DMS114 treated with DMSO at 0.1 percent for 48 hours (cell line): ENCODE data around the gene MYLK4.

Experiments used
- DNase-seq: peaks from one replicate; lab custom pipeline; 2025; ENCODE audit not compliant: unreplicated experiment; lab: John Stamatoyannopoulos, UW

The MYLK4 gene

DNA sequence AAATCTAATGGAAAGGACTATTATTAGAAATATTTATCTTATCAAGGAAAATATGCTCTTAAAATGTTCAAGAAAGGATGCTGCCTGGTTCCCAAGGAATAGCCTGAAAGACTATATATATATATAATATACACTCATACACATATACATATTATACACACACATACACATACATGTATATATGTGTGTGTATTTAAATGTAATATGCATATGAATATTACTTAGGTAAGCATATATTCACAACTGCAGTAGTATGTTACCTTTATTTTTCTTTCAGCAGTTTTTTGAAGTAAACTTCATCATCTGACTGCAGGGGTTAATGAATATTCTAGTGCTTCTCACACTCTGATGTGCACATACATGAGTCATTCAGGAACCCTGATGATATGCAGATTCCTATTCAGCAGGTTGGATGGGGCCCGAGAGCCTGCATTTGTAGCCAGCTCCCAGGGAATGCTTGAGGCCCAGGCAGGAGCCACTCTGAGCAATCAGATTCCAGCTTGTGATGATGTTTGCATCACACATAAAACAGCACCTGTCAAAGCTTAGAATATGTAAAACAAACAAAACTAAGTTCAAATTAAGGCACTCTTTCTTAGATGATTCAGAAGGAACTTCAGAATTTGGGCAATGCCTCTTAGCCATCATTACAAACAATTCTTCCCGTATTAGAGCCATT, 16.1 kb downstream of the MYLK4 start:
- no peak for DNase-seq

DNA sequence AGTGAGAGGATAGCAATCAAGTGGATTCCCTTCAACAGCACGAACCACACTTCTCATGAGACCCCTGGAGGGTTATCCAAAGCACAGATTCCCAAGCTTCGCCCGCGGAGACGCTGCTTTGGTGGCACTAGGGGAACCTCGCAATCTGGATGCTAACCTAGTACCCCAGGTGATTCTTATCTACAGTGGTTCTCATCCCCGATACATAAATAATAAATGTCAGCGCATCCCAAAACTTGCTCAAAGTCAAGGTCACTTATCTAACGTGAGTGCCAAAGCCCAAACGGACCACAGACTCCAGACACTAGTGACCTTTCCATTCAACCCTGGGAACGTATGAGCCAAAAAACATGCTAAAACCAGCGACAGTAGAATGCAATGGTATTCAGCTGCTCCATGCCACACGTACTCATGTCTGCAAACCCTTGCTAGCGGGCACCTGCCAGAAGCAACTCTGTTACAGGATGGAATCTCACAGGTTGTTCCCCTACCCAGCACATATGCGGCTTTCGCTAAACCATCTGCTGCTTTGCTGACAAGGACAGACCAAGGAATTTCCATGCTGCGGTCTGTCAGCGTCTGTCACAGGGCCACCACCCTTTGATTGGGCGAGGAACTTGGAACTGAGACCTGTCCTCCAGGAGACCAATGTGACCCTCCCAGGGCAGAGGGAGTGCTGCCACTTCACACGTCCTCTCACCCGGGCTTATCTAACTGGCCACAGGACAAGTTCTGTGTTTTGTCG, 16.8 kb downstream of the MYLK4 start:
- no peak for DNase-seq

DNA sequence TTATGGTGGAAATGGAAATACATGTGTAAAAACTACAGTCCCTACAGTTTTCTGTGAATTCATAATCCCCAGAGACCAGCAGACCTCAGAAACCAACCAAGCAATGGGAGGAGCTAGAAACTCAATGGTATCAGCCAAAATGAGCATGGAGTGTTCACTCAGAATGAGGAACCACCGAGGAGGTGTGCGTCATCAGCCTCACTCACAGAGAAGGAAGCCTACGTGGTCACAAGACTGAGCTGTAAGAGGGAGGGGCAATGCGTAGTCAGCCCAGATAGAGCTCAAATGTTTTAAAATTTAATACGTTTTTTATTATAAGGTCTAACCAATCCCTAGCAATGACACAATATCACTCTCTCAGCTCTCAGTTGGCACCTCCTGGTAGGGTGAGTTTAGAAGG, 17.4 kb downstream of the MYLK4 start:
- DNase-seq: no peak

DNA sequence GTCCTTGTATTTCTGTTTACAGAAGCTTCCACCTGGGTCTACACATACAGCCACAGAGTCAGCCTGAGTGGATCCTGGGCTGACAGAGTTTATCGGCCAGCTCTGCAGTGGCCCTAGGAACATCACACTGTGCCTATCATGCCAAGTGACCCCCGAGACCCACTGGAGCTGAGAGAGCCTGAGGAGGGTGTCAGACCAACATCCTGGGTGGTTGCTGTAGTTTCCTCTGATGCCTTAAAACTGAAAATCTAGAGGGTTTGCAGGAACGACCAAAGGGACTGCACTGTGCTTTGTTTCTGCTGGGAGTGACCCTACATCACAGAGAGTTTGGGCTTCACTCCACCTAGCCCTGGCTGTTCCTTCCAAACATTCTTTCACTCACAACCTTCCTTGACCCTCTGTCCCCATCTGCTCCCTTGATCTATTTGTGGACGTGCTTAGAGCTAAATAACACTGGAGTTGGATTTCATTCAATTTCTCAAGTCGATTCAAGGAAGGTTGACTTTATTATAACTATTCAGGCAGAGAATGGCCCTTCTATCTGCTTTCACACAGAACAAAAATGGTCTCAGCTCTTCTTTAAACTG, 18.1 kb downstream of the MYLK4 start:
- no peak for DNase-seq

DNA sequence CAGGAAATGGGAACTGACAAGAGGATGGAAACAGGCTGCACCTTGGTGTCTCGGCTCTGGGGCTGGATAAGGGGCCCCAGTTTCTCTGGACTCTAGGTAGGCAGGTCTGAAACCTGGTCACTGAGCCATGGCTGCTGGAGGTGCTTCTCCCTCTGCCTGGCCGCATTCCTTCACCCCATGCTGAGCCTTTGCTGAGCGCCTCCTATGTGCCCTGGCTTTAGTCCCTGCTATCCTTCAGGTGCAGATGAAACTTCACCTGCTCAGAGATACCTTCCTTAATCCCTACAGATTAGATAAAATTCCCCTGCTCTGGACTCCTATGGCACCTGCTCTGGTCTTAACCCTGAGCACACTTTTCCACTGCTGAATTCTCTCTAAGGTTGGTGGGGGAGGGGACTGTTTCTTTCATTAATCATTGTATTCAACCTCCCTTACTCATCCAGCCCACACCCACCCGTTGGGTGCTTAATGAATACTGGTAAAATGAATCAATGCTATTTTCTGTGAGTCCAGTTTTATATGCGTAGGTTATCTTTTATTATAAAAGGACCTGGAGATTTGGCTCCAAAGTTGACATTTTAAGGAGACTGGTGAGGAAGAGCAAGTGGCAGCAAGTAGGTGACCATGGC, 19.3 kb downstream of the MYLK4 start:
- no peak for DNase-seq

DNA sequence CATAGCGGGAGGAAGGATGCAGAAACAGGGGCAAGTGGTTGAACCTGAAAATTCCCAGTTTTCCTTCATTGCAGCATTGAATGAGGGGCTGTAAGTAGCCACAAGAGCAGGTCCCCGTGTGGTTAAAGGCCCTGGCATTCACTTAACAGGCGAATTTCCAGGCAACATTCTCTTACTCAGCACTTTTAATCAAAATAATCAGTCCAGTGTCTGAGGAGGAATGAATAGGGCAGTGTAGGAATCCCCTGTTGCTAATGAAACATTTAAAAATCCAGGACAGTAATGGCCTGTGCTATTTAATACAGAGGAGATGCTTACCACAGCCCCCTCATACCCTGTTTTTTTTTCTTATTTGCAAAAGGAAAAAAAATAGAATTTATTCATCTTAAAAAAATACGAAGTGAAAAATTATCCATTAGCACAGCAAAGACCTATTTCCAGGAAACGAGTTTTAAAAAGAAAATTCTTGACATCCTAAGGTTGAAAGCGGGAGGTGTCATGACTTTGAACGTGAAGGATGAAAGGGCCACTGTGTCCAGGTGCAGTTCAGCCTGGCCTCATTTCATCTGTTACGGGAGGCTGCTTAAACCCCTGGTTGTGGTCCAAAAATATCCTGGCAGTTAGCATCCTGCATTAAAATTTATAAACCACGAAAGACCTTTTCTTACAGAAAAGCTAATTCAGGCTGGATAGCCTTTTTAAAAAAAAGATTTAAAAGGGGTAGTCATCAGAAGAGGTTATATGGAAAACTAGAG, 20.2 kb downstream of the MYLK4 start:
- no peak for DNase-seq

DNA sequence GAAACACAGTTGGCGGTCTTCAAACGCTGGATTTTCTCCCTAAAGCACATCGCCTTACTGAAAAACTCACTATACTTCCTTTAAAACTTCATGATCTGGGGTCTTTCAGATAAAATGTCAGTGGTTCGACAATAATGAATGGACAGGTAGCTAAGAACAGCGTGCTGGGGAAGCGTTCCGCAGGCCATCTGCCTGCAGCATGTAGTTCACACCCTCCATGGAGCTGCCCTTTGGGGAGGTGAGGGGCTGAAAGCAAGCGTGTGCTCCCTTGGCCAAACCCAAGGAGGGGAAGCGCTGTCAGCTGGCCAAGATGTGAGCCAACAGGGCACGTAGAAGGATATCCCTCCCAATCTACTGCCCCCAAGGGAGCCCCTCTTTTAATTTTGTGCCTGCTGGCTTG, 20.8 kb downstream of the MYLK4 start:
- no peak for DNase-seq

DNA sequence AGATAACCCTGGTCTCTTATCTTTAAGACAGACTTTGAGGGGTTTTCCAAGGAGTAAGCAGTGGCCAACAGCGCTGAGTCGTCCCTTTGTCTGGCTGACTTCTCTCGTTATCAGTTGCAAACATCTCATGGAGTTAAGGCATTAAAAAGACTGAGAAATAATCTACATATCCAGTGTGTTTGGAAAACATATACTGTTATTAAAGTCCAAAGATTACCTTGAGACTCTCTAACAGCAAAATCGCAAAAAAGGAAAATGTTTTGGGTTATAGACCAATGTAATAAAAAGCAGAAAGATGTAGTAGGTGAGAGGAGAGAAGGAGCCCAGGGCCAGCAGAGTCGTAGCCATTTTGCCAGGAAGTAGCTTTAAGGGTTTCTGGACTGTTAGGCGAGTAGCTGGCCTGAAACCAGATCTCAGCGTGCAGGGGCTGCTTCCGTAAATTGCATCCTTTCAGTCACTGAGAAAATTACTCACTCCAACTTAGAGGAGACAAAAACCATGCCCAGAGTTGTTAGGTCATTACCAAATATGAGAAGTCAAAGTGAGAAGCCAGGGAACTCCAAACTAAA, 24.6 kb downstream of the MYLK4 start:
- DNase-seq: no peak

DNA sequence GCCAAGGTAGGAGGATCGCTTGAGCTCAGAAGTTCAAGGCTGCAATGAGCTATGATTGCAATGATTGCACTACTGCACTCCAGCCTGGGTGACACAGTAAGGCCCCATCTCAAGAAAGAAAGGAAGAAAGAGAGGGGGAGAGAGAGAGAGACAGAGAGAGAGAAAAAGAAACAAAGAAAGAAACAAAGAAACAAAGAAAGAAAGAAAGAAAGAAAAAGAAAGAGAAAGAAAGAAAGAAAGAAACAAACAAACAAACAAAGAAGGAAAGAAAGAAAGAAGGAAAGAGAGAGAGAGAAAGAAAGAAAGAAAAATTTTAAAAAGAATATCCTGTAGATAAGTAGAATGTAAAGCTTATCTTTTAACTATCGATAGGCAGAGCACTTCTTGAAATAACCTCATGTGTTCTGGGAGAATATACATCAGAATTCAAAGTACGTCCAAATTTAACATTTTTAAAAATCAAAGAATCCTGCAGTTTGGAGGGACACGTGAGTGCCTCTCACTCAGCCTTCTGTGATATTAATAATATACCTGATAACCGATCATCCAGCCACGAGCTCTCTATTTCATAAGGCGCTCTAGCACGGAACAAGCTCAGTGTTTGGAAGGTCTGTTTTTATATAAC, 25.2 kb downstream of the MYLK4 start:
- no peak for DNase-seq

DNA sequence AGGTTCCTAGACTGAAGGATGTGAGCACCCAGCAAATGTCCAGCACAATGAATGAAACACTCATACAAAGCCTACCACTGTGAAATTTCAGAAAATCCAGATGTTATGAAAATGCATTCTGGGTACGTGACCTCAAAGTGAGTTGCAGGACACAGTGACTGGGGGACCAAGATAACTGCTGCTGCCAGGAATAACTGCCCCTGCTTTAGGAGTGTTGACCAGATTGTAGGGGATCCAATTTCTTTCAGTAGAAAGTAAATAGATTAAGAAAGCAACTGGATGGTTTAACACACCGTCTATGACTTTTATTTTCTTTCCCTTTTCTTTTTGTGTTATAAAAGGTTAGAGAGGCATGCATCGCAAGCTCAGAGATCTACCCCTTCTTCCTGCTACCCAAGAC, 29.5 kb downstream of the MYLK4 start:
- no peak for DNase-seq

DNA sequence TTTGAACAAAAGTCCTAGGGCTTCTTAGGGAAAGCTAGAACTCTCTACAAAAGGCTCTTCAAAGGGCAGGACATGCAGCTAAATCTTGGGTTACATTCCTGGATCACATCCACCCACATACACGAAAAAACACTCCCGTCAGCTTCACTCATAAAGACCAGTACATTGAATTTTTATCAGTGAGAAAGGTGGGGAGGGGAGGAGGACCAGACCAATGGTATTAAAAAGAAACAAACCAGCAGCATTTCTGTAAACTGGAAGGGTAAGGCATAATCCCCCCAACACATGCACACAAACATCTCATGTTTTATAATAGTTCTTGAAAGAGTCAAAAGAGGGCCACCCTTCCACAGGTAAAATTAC, 31.6 kb downstream of the MYLK4 start:
- no peak for DNase-seq

DNA sequence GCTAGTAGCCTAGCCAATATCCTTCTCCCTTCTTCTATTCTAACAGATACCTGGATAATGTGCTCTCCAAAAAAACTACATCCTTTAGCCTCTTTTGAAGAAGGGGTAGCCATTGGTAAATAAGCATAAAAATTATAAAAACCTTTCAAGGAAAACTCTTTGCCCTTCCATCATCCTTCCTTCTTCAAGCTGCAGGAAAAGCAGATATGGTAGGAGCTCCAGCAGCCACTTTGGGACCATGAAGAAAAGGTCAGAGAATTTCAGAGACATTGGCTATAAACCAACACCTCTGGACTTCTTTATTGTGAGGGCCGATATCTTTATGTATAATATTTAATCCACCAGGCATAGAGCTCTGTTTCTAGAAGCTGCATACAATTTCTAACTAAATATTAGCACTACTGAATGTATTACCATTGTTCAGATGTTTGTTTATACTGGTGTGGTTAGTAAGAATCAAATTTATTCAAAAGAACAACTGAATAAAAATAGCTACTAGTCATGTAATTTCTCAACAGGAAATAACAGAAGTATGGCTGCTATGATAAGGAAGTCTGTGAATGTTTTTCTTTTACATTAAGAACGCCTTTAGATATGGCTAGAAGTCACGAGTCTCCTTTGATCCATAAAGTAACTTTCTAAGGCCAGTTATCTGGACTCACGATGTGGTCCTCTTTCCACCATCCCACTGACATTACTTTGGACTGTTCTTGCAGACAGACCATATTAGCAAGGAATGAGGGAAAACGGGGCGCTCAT, 32.2 kb downstream of the MYLK4 start:
- no peak for DNase-seq

DNA sequence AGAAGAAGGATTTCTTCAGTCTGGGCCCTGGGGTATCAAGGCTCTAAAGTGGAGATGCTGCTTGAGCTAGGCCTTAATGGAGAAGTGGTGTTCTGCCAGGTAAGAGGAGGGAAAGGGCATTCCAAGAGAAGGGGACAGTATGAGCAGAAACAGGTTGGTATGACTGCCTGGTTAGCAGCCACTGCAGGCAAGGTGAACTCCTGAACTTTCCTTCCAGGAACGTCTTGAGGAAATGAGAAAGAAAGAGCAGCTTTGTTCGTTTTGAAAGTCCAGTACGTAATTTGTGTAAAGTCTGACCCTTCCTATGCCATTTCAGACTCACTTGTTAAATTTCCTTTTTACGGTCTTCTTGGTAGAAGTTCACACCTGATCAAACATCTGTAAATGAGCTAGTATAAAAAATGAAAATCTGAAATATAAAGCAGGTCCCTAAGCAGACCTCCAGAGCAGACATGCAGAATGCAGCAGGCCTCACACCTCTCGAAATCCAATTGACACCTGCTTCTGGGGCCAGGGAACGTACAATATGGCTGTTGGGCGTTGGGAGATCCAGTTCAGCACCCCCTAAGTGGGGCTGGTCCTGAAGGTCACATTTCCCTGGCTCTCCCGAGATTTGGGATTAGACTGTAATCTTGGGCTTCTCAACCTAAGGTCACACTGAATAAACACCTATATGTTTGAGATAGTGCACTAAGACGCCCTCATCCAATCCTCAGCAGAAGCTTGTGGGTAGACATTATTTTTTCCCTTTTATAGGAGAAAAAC, 33.6 kb downstream of the MYLK4 start:
- no peak for DNase-seq

DNA sequence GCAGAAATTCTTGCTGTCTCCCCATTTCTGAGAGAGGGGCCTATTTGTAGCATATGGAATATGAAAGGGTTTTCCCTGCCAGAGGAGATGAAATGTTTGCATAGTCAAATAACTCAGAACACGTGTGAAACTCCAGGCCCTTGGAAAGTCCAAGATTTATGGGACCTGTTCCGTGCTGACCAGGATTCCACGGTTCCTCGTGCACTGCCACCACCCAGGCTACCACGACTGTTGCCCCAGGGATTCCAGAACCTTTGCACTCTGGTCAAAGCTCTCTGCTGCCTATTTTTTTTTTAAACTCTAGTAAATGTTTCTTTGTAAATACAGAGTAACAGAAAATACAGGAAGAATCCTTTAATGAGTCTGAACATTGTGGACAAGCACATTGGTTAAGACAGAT, 35.0 kb downstream of the MYLK4 start:
- DNase-seq: no peak

DNA sequence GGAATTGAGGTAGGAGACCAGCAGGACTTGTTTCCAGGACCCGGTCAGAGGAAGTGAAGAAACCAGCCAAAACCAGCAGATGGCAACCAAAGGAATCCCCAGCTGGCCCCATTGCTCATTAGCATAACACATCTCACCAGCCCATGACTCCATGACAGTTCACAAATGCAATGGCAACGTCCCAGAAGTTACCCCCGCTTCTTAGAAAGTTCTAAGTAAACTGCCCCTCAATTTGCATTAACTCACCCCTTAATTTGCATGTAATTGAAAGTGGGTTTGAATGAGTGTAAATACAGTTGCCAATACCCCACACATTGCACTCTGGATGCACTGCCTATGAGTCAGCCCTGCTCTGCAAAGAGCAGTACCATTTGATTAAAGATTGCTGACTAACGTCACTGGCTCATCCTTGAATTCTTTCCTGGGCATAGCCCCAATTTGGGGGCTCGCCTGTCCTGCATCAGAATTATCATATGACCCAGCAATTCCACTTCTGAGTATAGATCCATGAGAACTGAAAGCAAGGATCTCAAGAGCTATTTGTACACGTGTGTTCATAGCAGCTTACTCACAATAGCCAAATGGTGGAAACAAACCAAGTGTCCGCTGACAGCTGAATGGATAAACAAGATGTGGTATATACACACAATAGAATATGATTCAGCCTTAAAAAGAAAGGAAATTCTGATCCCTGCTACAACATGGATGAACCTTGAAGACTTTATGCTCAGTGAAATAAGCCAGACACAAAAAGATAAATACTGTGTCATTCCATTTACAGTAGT, 36.4 kb downstream of the MYLK4 start:
- DNase-seq: no peak

DNA sequence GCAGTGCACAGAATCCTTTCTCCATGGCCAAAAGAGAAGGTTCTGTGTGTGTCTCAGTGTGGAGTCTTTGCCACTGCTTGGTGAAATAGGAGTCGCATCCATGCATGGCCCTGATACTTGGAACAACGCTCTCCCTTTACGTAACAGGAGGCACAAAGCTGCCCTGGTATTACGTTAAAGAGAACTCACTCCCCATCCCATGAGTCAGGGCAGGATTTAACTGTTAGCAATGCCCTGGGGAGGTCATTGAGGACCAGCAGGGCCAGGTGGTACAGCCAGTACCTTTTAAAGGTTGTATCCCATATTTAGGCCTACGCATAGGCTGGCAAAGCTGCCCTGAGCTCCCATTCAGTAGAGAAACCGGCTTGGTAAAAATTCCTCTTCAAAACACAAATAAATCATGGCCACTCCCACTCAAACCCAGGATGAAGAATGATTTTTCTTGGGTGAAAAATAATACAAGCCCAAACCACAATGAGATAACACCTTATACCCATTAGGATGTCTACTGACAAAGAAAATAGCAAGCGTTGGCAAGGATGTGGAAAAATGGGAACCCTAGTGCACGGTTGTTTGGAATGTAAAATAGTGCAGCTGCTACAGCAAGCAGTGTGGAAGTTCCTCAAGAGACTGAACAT, 37.1 kb downstream of the MYLK4 start:
- no peak for DNase-seq

DNA sequence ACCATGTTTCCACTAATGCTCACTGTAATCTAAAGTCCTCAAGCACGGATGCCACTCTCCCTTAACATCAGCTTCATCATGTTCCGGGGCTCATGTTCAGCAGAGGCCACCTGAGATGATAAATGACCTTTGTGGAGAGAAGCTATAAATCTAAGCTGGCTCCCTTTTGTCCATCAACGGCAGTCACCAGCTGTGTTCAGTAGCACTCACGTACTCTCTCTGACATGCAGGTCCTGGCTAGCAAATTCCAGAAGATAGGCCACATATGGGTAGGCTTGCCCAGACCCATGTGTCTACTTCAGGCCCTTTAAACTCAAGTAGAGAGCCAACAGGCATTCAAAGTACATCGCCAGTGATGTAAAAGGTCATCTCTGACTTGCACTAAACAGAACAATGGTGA, 38.6 kb downstream of the MYLK4 start:
- no peak for DNase-seq

DNA sequence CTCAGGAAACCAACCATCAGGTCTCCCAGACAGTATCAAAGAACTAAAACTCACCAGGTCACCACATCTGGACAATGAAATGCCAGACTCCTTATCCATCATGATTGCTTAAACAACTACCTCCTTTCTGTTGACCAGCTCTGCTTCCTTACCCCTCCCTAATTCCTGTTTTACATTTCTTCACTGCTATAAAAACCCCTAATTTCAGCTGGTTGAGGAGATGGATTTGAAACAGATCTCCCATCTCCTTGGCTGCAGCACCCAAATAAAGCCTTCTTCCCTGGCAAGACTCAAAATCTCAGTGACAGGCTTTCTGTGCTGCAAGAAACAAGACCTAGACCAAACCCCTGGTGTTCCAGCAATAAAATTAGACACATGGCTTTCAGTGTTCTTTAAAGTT, 40.3 kb downstream of the MYLK4 start:
- DNase-seq: no peak
